CD4-positive, CD25-positive, alpha-beta regulatory T cell (primary cell): ENCODE measurements around the gene FGFR3. TPM values are rescaled to one million over a fixed set of nuclear protein-coding genes. Genes with fewer than 3 reads are reported as not detected.

Source experiments
- ATAC-seq, 2 donors: fragments of 150-1000 bp; cut with Tn5 transposase; one replicate each; pipeline ENCODE4 v1.10.0; 2021; ENCODE audit warnings: low read depth in 2 of 2, moderate number of reproducible peaks in 2 of 2, moderate library complexity in 1 of 2
- DNase-seq, 3 donors: peaks; one replicate each; pipeline versions ENCODE4 v3.0.0 to v3.0.0-alpha.2; 2012 to 2022; ENCODE audit warnings: mixed read lengths in 1 of 3
- H3K27ac ChIP-seq: one replicate; pipeline ENCODE4 v1.7.0; 2013; ENCODE audit warnings: mild to moderate bottlenecking, low read length; ENCODE audit not compliant: insufficient read depth, poor library complexity, severe bottlenecking
- H3K27me3 ChIP-seq: one replicate; pipeline ENCODE4 v1.7.0; 2013; ENCODE audit warnings: low read length; ENCODE audit not compliant: control insufficient read depth, insufficient read depth
- H3K36me3 ChIP-seq: one replicate; pipeline ENCODE4 v1.7.0; 2013; ENCODE audit warnings: mild to moderate bottlenecking, low read length, moderate library complexity; ENCODE audit not compliant: control insufficient read depth, insufficient read depth
- H3K4me1 ChIP-seq: 2 replicates; pipeline ENCODE4 v1.7.0; 2013; ENCODE audit warnings: mild to moderate bottlenecking, low read length; ENCODE audit not compliant: insufficient read depth, control insufficient read depth, poor library complexity, severe bottlenecking
- H3K4me3 ChIP-seq: one replicate; pipeline ENCODE4 v1.7.0; 2013; ENCODE audit warnings: low read depth, mild to moderate bottlenecking, low read length, moderate library complexity
- H3K9me3 ChIP-seq, 2 experiments: 1 replicate in 1 of 2; 2 replicates in 1 of 2; pipeline ENCODE4 v1.7.0; 2013; ENCODE audit warnings: low read length in 2 of 2, mild to moderate bottlenecking in 1 of 2, moderate library complexity in 1 of 2; ENCODE audit not compliant: control insufficient read depth in 2 of 2
- H3K27ac Mint-ChIP-seq, 3 donors: one replicate each; pipeline ENCODE4 v1.8.0; 2020 to 2022; ENCODE audit warnings: mild to moderate bottlenecking in 3 of 3, mixed read lengths in 3 of 3, moderate library complexity in 2 of 3
- H3K27me3 Mint-ChIP-seq: one replicate; pipeline ENCODE4 v1.8.0; 2022; ENCODE audit warnings: mild to moderate bottlenecking, mixed read lengths
- H3K36me3 Mint-ChIP-seq: one replicate; pipeline ENCODE4 v1.8.0; 2020; ENCODE audit warnings: mixed read lengths
- H3K4me1 Mint-ChIP-seq, 4 donors: one replicate each; pipeline ENCODE4 v1.8.0; 2020 to 2022; ENCODE audit warnings: mixed read lengths in 4 of 4, mild to moderate bottlenecking in 1 of 4
- H3K4me3 Mint-ChIP-seq, 4 donors: one replicate each; pipeline ENCODE4 v1.8.0; 2020 to 2022; ENCODE audit warnings: mild to moderate bottlenecking in 4 of 4, mixed read lengths in 4 of 4, moderate library complexity in 3 of 4
- H3K9me3 Mint-ChIP-seq, 7 donors: one replicate each; pipeline ENCODE4 v1.8.0; 2020 to 2022; ENCODE audit warnings: mixed read lengths in 7 of 7, mild to moderate bottlenecking in 3 of 7, moderate library complexity in 2 of 7
- polyA plus RNA-seq, 4 donors: library from polyadenylated mRNA; unstranded; fragments of 300-500 nt; fragmentation: Illumina TruSeq; gene quantifications; one replicate each; pipeline ENCODE4 v1.2.3, GENCODE V29; 2021
- total RNA-seq: library from RNA; stranded (reverse); gene quantifications from one replicate; pipeline ENCODE4 v1.2.3, GENCODE V29; 2022

Gene FGFR3
- total and polyA plus RNA-seq, 5 donors from 2014 or later = 0.25 TPM; not detected in 4

- no peaks in the 10 kb centered on the region for H3K27me3 ChIP-seq
- H3K27ac ChIP-seq = no peak overlapping the region
- DNase-seq = no peak
- no peaks in the 10 kb centered on the region for H3K9me3 Mint-ChIP-seq
- peaks cover 11% of the 10 kb centered on the region for H3K27me3 Mint-ChIP-seq
- H3K4me1 Mint-ChIP-seq = peaks cover 0 to 7% (median 0%) of the 10 kb centered on the region in 4 donors
- H3K9me3 ChIP-seq = no peaks in the 10 kb centered on the region
- no peak for ATAC-seq
- peaks cover 5% of the 10 kb centered on the region for H3K4me1 ChIP-seq
- H3K36me3 Mint-ChIP-seq = no peaks in the 10 kb centered on the region
- peak overlapping the region in 2 of 4 donors; percentile 39 to 65 for H3K4me3 Mint-ChIP-seq
- no peaks in the 10 kb centered on the region for H3K36me3 ChIP-seq
- H3K4me3 ChIP-seq = no peak overlapping the region
- no peak overlapping the region for H3K27ac Mint-ChIP-seq
Observed at GRCh38 chr4:1767770-1768366, 25.2 kb upstream of the FGFR3 start.

GRCh38 chr4:1768367-1769034 is 24.6 kb upstream of the FGFR3 start:
- Histone ChIP-seq H3K27ac (no peak overlapping the region), H3K4me3 (no peak overlapping the region), H3K27me3 (no peaks in the 10 kb centered on the region), H3K9me3 (no peaks in the 10 kb centered on the region), H3K4me1 (peaks cover 5% of the 10 kb centered on the region), H3K36me3 (no peaks in the 10 kb centered on the region)
- peaks cover 0 to 7% (median 0%) of the 10 kb centered on the region in 4 donors for H3K4me1 Mint-ChIP-seq
- peaks cover 11% of the 10 kb centered on the region for H3K27me3 Mint-ChIP-seq
- no peak overlapping the region for H3K27ac Mint-ChIP-seq
- no peak for ATAC-seq
- no peak for DNase-seq
- no peaks in the 10 kb centered on the region for H3K36me3 Mint-ChIP-seq
- no peaks in the 10 kb centered on the region for H3K9me3 Mint-ChIP-seq
- H3K4me3 Mint-ChIP-seq = peak overlapping the region in 3 of 4 donors; percentile 39 to 87 (median 81)

- Mint-ChIP-seq H3K9me3 (no peaks in the 10 kb centered on the region), H3K27ac (no peak overlapping the region), H3K4me1 (peaks cover 0 to 7% (median 0%) of the 10 kb centered on the region in 4 donors), H3K36me3 (no peaks in the 10 kb centered on the region), H3K27me3 (peaks cover 5% of the 10 kb centered on the region), H3K4me3 (no peak overlapping the region)
- DNase-seq = no peak
- no peaks in the 10 kb centered on the region for H3K27me3 ChIP-seq
- no peaks in the 10 kb centered on the region for H3K9me3 ChIP-seq
- peaks cover 5% of the 10 kb centered on the region for H3K4me1 ChIP-seq
- no peak for ATAC-seq
- H3K27ac ChIP-seq = no peak overlapping the region
- H3K36me3 ChIP-seq = no peaks in the 10 kb centered on the region
- no peak overlapping the region for H3K4me3 ChIP-seq
Observed at GRCh38 chr4:1769692-1770091, 23.4 kb upstream of the FGFR3 start.

GRCh38 chr4:1770245-1770644 is 22.8 kb upstream of the FGFR3 start:
- DNase-seq (no peak), ATAC-seq (no peak)
- Mint-ChIP-seq H3K27ac (no peak overlapping the region), H3K9me3 (no peaks in the 10 kb centered on the region), H3K27me3 (peaks cover 5% of the 10 kb centered on the region), H3K36me3 (no peaks in the 10 kb centered on the region), H3K4me1 (peaks cover 0 to 7% (median 0%) of the 10 kb centered on the region in 4 donors), H3K4me3 (no peak overlapping the region)
- H3K4me3 ChIP-seq = no peak overlapping the region
- no peaks in the 10 kb centered on the region for H3K9me3 ChIP-seq
- H3K27ac ChIP-seq = no peak overlapping the region
- H3K27me3 ChIP-seq = no peaks in the 10 kb centered on the region
- peaks cover 5% of the 10 kb centered on the region for H3K4me1 ChIP-seq
- no peaks in the 10 kb centered on the region for H3K36me3 ChIP-seq

GRCh38 chr4:1770791-1771231 is 22.3 kb upstream of the FGFR3 start:
- H3K27me3 ChIP-seq = no peaks in the 10 kb centered on the region
- H3K27ac ChIP-seq = no peak overlapping the region

GRCh38 chr4:1771555-1772305 is 21.4 kb upstream of the FGFR3 start:
- Mint-ChIP-seq H3K27ac (no peak overlapping the region), H3K4me1 (peaks cover 0 to 7% (median 0%) of the 10 kb centered on the region in 4 donors), H3K4me3 (peak overlapping the region in 1 of 4 donors; percentile 67), H3K9me3 (no peaks in the 10 kb centered on the region), H3K27me3 (no peaks in the 10 kb centered on the region), H3K36me3 (no peaks in the 10 kb centered on the region)
- Histone ChIP-seq H3K27me3 (no peaks in the 10 kb centered on the region), H3K27ac (no peak overlapping the region), H3K9me3 (no peaks in the 10 kb centered on the region), H3K4me1 (peaks cover 1% of the 10 kb centered on the region), H3K4me3 (no peak overlapping the region), H3K36me3 (no peaks in the 10 kb centered on the region)
- peak in 1 of 2 donors; percentile 10 for ATAC-seq
- no peak for DNase-seq

More at GRCh38 chr4:1770791-1771231, 22.3 kb upstream of the FGFR3 start:
- H3K4me3 ChIP-seq = no peak overlapping the region
- H3K36me3 ChIP-seq = no peaks in the 10 kb centered on the region
- Mint-ChIP-seq H3K4me1 (peaks cover 0 to 7% (median 0%) of the 10 kb centered on the region in 4 donors), H3K27me3 (no peaks in the 10 kb centered on the region), H3K4me3 (no peak overlapping the region), H3K27ac (no peak overlapping the region), H3K9me3 (no peaks in the 10 kb centered on the region), H3K36me3 (no peaks in the 10 kb centered on the region)
- DNase-seq (no peak), ATAC-seq (no peak)
- H3K9me3 ChIP-seq = no peaks in the 10 kb centered on the region
- peaks cover 5% of the 10 kb centered on the region for H3K4me1 ChIP-seq

GRCh38 chr4:1772853-1773538 is 20.1 kb upstream of the FGFR3 start:
- Histone ChIP-seq H3K4me3 (no peak overlapping the region), H3K27me3 (no peaks in the 10 kb centered on the region), H3K27ac (no peak overlapping the region), H3K4me1 (no peaks in the 10 kb centered on the region), H3K9me3 (no peaks in the 10 kb centered on the region), H3K36me3 (no peaks in the 10 kb centered on the region)
- Mint-ChIP-seq H3K27me3 (no peaks in the 10 kb centered on the region), H3K36me3 (no peaks in the 10 kb centered on the region), H3K4me3 (no peak overlapping the region), H3K27ac (no peak overlapping the region), H3K9me3 (no peaks in the 10 kb centered on the region), H3K4me1 (peaks cover 0 to 4% (median 0%) of the 10 kb centered on the region in 4 donors)
- DNase-seq (no peak), ATAC-seq (no peak)
